HG02943 (cell line): ENCODE data around the gene NDUFB8.
"Not testable (repeated sequence)": the region's sequence is repeated elsewhere in the genome, so short reads cannot be mapped to it uniquely, and the experiment has no call there.

Experiments
- ATAC-seq: cut with Tn5 transposase; IDR thresholded peaks from one replicate; pipeline ENCODE4 v1.9.1; 2021; ENCODE audit warnings: mild to moderate bottlenecking, low read depth, moderate library complexity; ENCODE audit not compliant: unreplicated experiment

The NDUFB8 gene

DNA sequence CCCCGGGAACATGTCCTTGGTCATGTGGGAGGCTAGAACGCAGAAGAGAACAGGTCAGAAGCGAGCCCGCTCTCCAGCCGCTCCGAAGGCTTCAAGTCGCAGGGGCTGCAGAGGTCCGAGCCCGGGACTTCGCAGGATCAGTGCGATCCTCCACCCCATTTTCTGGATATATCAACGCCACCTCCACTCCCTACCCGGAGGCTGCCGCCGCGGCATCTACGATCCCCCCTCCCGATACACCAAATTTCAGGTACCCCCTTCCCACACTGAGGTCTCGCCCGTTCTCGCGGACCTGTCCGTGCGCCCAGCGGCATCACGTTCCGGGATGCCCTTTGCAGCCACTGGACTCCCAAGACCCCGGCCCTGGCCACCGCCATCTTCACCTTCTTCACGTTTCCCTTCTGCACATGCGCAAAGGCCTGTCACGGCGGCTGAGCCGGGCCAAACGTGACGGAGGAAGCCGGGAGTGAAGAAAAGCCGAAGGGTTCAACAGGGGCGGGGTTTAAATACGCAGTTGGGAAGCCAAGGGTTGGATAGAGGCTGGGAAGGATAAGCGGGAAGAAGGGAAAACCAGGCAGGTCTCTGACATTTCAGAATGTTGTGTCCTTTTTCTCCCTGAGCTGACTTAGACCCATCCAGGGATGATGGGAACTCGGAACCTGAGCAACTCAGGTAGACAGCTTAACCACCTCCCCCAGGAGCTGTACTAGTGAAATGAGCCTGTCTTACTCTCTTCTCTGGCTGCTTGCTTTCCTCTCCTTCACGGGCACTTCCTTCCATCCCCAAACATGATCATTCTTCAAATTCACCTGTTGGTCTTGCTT, at the start of gene NDUFB8:
Gene NDUFB8, minus strand, starts transcription at position 397 of the 824 bp plus-strand sequence. Its CDS starts 20 bp downstream, at position 377.
- ATAC-seq: no peak

DNA sequence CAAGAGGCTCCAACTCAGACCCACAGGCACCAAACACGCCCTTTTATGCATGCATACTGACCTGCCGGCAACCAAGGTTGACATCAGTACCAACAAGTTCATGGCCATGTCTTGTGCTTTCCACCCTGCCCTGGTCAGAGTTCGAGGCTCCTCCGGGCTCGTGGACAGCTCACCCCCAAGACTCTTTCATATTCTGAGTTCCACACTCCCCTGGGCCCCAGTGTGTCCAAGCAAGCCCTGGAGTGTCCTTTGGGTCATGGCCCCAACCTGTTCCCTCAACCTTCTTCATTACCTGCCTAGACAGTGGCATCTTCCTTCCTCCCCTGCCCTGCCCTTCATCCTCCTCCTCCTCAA, 46.6 kb upstream of the NDUFB8 start:
- no peak for ATAC-seq

DNA sequence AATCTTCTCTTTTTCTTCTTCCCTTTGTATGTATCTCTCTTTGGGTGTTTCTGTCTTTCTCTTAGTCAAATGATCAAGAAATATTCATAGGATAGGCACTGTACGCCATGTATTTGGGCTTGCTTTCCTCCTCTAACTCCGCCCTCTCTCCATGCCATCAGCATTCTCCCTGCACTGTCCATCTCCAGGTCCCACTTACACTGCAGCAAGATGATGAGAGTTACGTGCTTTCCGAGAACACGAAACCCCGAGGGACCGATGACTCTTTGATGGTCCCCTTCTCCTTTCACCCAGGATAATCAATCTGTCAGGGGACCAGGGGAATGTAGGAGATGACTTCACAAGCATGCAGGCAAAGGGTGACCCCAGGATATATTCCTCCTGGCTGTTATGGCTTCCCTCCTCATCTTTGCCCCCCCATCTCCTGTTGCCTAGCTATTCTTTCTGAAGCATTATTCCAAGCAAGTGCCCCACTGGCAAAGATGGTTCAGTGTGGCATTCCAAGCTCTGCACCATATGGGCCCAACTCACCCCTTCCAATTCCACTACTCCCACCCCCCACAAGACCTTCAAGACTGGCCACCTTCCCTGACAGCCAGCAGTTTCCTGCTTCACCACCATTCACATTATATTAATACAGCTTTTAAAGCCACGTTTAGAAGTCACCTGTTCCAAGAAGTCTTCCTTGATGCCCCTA, 46.1 kb upstream of the NDUFB8 start:
- no peak for ATAC-seq

GRCh38 chr10:100575146-100575545, 45.5 kb upstream of the NDUFB8 start:
- ATAC-seq: not testable (repeated sequence)

- ATAC-seq: no peak
Observed at GRCh38 chr10:100571084-100571856, 41.6 kb upstream of the NDUFB8 start.

- no peak for ATAC-seq
Observed at GRCh38 chr10:100570506-100570905, 40.8 kb upstream of the NDUFB8 start.

DNA sequence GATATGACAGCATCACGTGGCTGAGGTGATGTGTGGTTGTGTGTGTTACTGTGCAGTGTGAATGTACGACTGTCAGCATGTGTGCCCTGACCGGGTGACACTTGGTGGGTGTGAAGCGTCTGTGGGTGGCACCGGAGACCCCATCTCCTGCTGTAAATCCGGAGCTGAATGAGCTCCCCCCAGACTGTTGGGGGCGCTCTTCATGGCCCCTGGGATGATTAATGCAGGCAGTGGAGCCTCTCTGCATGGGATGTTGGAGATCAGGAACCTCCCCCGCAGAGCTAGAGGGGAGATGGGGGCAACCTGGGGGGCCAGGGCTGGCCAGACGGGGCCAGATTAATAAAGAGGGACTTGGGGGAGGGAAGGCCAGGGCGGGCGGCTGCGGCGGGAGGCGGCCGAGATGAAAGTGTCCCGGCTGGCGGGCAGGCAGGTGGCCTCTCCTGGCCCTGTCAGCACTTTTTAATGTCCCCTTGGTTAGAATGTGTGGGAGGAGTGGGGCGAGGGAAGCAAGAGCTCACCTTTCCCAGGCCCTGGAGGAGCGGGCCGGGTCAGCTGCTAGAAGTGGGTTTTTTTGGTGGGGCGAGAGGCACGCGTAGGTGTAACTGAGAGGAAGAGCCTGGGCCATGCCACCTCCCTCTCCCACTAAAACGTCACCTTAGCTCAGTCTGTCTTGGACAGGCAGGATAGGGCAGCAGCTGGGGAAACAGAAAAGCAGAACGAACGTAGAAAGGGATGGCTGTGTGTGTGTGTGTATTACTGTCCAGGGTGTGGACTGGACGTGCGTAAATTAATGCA, 40.2 kb upstream of the NDUFB8 start:
- ATAC-seq: no peak

GRCh38 chr10:100568912-100569311, 39.2 kb upstream of the NDUFB8 start:
- ATAC-seq: no peak

DNA sequence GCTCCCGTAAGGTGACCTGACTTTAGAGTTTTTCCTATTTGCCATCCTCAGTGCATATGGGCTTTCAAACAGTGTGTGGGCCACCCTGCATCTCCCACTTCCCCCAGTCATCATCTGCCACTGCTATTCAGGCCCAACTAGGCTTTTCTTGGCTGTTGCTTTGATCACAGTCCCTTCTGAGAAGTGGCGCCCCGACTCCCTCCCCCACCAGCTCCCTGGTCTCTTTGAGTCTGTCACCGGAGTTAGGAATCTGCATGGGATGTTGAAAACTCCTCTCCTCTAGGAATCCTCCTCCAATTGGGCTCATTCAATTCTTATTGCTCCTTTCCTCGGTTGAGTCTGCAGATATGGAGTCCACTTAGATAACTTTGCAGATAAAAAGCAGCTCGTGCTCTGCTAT, 38.2 kb upstream of the NDUFB8 start:
- no peak for ATAC-seq

DNA sequence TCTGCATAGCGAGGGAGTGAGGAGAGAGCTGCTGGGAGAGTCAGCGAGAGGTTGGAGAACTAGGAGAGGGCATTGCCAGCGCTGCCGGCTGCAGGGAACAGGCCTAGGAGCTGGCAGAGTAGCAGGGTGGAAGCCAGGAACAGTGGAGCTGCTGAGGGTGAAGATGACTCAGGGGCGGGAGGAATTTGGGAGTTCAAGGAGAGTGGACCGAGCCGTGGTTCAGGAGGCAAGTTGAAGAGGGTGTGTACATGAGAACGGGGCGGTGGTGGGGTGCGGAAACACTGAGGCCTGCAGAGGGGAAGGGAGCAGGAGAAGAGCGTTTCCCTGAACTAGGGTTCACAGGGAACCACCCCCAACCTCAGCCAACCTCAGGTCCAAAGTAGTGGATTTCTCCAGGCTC, 37.6 kb upstream of the NDUFB8 start:
- ATAC-seq: no peak

DNA sequence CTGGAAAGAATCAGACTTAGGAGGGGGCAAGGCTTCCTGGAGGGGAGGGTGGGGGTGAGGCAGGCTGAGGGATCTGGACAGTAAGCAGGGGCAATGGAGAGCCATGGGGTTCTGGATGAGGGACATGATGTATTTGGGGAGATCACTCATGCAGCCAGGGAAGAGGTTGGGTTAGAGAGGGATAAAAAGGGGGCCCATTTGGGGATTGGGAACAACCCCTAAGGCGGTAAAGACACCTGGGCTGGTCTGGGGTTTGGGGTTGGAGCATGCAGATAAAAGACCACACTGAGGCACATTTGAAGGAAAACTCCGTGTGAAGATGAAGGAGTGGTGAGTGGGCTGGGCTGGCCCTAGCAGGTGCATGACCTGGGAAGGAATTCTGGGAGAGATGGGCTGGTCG, 36.9 kb upstream of the NDUFB8 start:
- no peak for ATAC-seq

- ATAC-seq: no peak
Observed at GRCh38 chr10:100565206-100565985, 35.7 kb upstream of the NDUFB8 start.

GRCh38 chr10:100562008-100562672, 32.5 kb upstream of the NDUFB8 start:
- ATAC-seq: no peak

DNA sequence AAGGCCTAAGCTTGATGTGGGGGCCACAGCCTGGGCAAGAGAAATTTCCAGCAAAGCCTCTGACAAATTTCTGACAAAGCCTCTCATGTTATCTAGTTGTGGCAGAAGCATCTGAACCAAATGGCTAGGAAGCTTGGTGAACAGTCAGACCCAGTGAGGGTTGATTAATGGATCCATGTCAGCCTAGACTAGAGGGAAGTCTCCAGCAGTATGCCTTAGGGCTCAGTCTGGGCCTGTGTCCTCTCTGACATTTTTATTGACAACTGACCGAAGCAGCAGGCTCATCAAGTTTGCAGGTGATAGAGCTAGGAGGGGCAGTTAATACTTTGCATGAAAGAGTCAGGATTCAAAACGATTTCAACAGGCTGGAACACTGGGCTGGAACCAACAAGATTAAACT, 31.3 kb upstream of the NDUFB8 start:
- no peak for ATAC-seq

GRCh38 chr10:100560248-100560647, 30.6 kb upstream of the NDUFB8 start:
- no peak for ATAC-seq

DNA sequence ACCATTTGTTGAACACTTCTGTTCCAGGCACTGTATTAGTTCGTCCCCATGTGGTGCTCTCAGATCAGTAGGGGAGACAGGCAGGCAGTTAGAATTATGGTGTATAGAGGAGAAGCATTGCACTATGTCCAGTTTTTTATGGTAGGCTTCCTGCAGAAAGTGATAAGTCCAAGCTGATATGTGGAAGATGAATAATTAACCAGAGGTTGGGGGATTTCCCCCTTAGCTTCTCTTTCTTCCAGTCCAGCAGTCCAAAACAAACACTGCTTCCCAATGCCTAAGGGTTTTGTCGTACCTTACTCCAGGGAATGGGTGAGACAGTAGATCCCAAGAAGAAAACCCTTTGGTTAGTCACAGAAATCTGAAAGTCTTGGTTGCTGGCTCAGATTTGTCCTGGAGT, 25.2 kb upstream of the NDUFB8 start:
- no peak for ATAC-seq

- ATAC-seq: no peak
Observed at GRCh38 chr10:100553929-100554328, 24.3 kb upstream of the NDUFB8 start.

DNA sequence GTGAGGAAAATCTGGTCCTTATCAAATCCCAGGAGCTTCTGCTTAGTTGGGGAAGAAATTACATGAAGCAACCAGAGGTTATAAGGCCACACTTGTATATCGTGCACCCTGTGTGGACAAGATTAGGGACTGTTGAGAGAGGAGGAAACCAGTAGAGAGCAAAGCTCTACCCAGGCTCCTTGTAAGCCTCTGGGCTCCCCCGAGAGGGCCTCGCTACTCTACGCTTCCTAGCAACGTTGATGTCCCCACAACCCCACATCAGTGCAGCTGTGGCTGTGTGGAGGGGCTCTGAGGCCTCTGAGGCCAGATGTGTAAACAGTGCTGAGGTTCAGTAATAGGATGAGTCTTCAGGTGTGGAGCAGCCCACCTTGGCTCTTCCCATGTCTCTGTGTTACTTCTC, 22.1 kb upstream of the NDUFB8 start:
- no peak for ATAC-seq

DNA sequence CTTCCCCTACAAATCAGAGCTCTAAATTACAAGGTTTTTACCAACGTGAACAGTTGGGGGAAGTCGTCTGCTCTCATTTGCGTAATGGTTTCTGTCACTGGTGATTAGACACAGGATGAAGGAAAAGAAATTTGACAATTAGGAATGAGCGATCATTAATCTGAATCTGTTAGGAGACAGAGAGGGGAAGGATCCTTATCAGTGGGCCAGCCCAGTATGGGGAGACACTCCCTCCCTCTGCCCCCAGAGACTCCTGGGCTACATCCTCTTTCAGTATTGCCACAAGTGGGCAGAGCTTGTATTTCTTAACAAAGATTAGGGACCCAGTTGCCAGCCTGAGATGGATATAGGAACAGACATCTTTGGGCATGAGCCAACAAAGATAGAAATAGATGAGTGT, 21.5 kb upstream of the NDUFB8 start:
- no peak for ATAC-seq
